GM23338 (cell line): ENCODE results near the gene B4GALT3. TPM values are rescaled to one million over a fixed set of nuclear protein-coding genes. Genes with fewer than 3 reads are reported as not detected.

Experiments used
- microRNA-seq: library from miRNA; unstranded; fragments of <30 nt; microRNA quantifications from one replicate; pipeline ENCODE4, GENCODE V29; 2017
- polyA plus RNA-seq: library from polyadenylated mRNA; unstranded; fragments of >200 nt; fragmentation: Nextera tagmentation; extraction: Ambion mirVana; gene quantifications from 2 replicates; pipeline ENCODE4 v1.2.1, GENCODE V29; 2016
- small RNA-seq: library from RNA; depleted of rRNA; stranded (forward); fragments of <200 nt; gene quantifications from one replicate; pipeline ENCODE3, GENCODE V24; 2014; ENCODE audit warnings: low replicate concordance
- total RNA-seq: library from RNA; depleted of rRNA; stranded (reverse); fragments of >200 nt; shearing (Covaris generic); gene quantifications from 2 replicates; pipeline ENCODE4 v1.2.3, GENCODE V29; 2014; rRNA removed

B4GALT3 gene
- total and polyA plus RNA-seq, 2 experiments from 2014 or later: 24.2 to 35.8 TPM

Small RNA genes lying within 50 kb of the gene (microRNA-seq; reads per million reads assigned to microRNA genes)
- not detected for gene MIR5187

Small RNA genes lying within 50 kb of the gene (small RNA-seq; reads per million reads assigned to genes)
- not detected for gene RF01225

Other genes starting within 250 kb of the B4GALT3 start
- gene ITLN2, start 222.7 kb downstream of the B4GALT3 start, total RNA-seq: 7.0 and 12.8 TPM in 2 replicates
- gene ITLN2, start 222.7 kb downstream of the B4GALT3 start, polyA plus RNA-seq: 7.2 and 8.0 TPM in 2 replicates
- gene F11R, start 156.4 kb downstream of the B4GALT3 start, total RNA-seq: 169 and 194 TPM in 2 replicates
- gene F11R, start 156.4 kb downstream of the B4GALT3 start, polyA plus RNA-seq: 51.0 and 51.8 TPM in 2 replicates
- gene TSTD1, start 138.5 kb downstream of the B4GALT3 start, total RNA-seq: 94.9 and 102 TPM in 2 replicates
- 244 and 257 TPM in 2 replicates for gene TSTD1, start 138.5 kb downstream of the B4GALT3 start, polyA plus RNA-seq
- 71.7 and 74.8 TPM in 2 replicates for gene USF1, start 131.5 kb downstream of the B4GALT3 start, total RNA-seq
- 23.6 and 23.8 TPM in 2 replicates for gene USF1, start 131.5 kb downstream of the B4GALT3 start, polyA plus RNA-seq
- 0.19 TPM in 1 of 2 replicates, not detected in the other for gene ARHGAP30, start 107.6 kb downstream of the B4GALT3 start, total RNA-seq
- gene ARHGAP30, start 107.6 kb downstream of the B4GALT3 start, polyA plus RNA-seq: 0.45 and 1.0 TPM in 2 replicates
- gene NECTIN4, start 87.9 kb downstream of the B4GALT3 start, total RNA-seq: not detected in 2 replicates
- gene NECTIN4, start 87.9 kb downstream of the B4GALT3 start, polyA plus RNA-seq: 0.16 and 0.42 TPM in 2 replicates
- 5.6 and 6.3 TPM in 2 replicates for gene KLHDC9, start 79.1 kb downstream of the B4GALT3 start, total RNA-seq
- gene KLHDC9, start 79.1 kb downstream of the B4GALT3 start, polyA plus RNA-seq: 6.6 and 7.2 TPM in 2 replicates
- 19.7 and 45.6 TPM in 2 replicates for gene PFDN2, start 59.5 kb downstream of the B4GALT3 start, total RNA-seq
- gene PFDN2, start 59.5 kb downstream of the B4GALT3 start, polyA plus RNA-seq: 352 and 395 TPM in 2 replicates
- gene NIT1, start 59.4 kb downstream of the B4GALT3 start, total RNA-seq: 29.7 and 35.9 TPM in 2 replicates
- 38.0 and 43.0 TPM in 2 replicates for gene NIT1, start 59.4 kb downstream of the B4GALT3 start, polyA plus RNA-seq
- gene DEDD, start 44.8 kb downstream of the B4GALT3 start, total RNA-seq: 30.2 and 35.3 TPM in 2 replicates
- gene DEDD, start 44.8 kb downstream of the B4GALT3 start, polyA plus RNA-seq: 20.7 and 22.8 TPM in 2 replicates
- 41.4 and 57.5 TPM in 2 replicates for gene UFC1, start 23.5 kb downstream of the B4GALT3 start, total RNA-seq
- gene UFC1, start 23.5 kb downstream of the B4GALT3 start, polyA plus RNA-seq: 74.5 and 77.0 TPM in 2 replicates
- gene USP21, start 18.0 kb downstream of the B4GALT3 start, total RNA-seq: 17.0 and 25.6 TPM in 2 replicates
- 17.9 and 20.0 TPM in 2 replicates for gene USP21, start 18.0 kb downstream of the B4GALT3 start, polyA plus RNA-seq
- 24.7 and 26.5 TPM in 2 replicates for gene PPOX, start 11.1 kb downstream of the B4GALT3 start, total RNA-seq
- gene PPOX, start 11.1 kb downstream of the B4GALT3 start, polyA plus RNA-seq: 39.6 and 46.2 TPM in 2 replicates
- gene ADAMTS4, start 21.5 kb upstream of the B4GALT3 start, total RNA-seq: 4.7 and 5.2 TPM in 2 replicates
- gene ADAMTS4, start 21.5 kb upstream of the B4GALT3 start, polyA plus RNA-seq: 1.3 and 1.7 TPM in 2 replicates
- gene NDUFS2, start 24.9 kb upstream of the B4GALT3 start, total RNA-seq: 94.7 and 131 TPM in 2 replicates
- 54.0 and 56.7 TPM in 2 replicates for gene NDUFS2, start 24.9 kb upstream of the B4GALT3 start, polyA plus RNA-seq
- 0.74 TPM in 1 of 2 replicates, not detected in the other for gene FCER1G, start 37.8 kb upstream of the B4GALT3 start, total RNA-seq
- gene FCER1G, start 37.8 kb upstream of the B4GALT3 start, polyA plus RNA-seq: 0.57 and 1.1 TPM in 2 replicates
- gene APOA2, start 46.1 kb upstream of the B4GALT3 start, total RNA-seq: not detected in 2 replicates
- 2.7 TPM in 1 of 2 replicates, not detected in the other for gene APOA2, start 46.1 kb upstream of the B4GALT3 start, polyA plus RNA-seq
- gene TOMM40L, start 48.6 kb upstream of the B4GALT3 start, total RNA-seq: 12.9 and 22.3 TPM in 2 replicates
- gene TOMM40L, start 48.6 kb upstream of the B4GALT3 start, polyA plus RNA-seq: 5.9 and 6.8 TPM in 2 replicates
- not detected in 2 replicates for gene NR1I3, start 60.7 kb upstream of the B4GALT3 start, total RNA-seq
- 0.40 and 0.50 TPM in 2 replicates for gene NR1I3, start 60.7 kb upstream of the B4GALT3 start, polyA plus RNA-seq
- 1.4 and 3.8 TPM in 2 replicates for gene PCP4L1, start 81.2 kb upstream of the B4GALT3 start, total RNA-seq
- 1.7 and 2.2 TPM in 2 replicates for gene PCP4L1, start 81.2 kb upstream of the B4GALT3 start, polyA plus RNA-seq
- gene MPZ, start 132.5 kb upstream of the B4GALT3 start, total RNA-seq: 1.6 and 1.9 TPM in 2 replicates
- gene MPZ, start 132.5 kb upstream of the B4GALT3 start, polyA plus RNA-seq: 2.2 and 4.0 TPM in 2 replicates
- 84.4 and 126 TPM in 2 replicates for gene SDHC, start 136.9 kb upstream of the B4GALT3 start, total RNA-seq
- gene SDHC, start 136.9 kb upstream of the B4GALT3 start, polyA plus RNA-seq: 107 and 141 TPM in 2 replicates
- gene CFAP126, start 190.4 kb upstream of the B4GALT3 start, total RNA-seq: not detected in 2 replicates
- gene CFAP126, start 190.4 kb upstream of the B4GALT3 start, polyA plus RNA-seq: not detected in 2 replicates